Spleen (tissue), 7 donors: ENCODE results near the gene PLA2G5.

Experiments
- CTCF ChIP-seq, 11 experiments: fragments of 200-600 bp in 7 of 11; fragments of 450-650 bp in 4 of 11; sonication (generic) in 4 of 11; IDR thresholded peaks in 8 of 11; conservative IDR thresholded peaks in 3 of 11; 1 replicate in 7 of 11; 2 replicates in 4 of 11; pipeline versions ENCODE4 v1.4.0 to v1.8.0; 2016 to 2021; ENCODE audit warnings: antibody characterized with exemption in 11 of 11, inconsistent platforms in 4 of 11, mild to moderate bottlenecking in 1 of 11
- POLR2A ChIP-seq, 3 donors: fragments of 450-650 bp; IDR thresholded peaks; one replicate each; pipeline ENCODE4 v1.5.1; 2017; ENCODE audit warnings: antibody characterized with exemption in 3 of 3, mild to moderate bottlenecking in 1 of 3
- POLR2AphosphoS5 ChIP-seq, 3 donors: sonication (generic); formaldehyde crosslinking; IDR thresholded peaks; one replicate each; pipeline ENCODE4 v1.5.1; 2017; ENCODE audit warnings: antibody characterized with exemption in 3 of 3
- donor health status: DM: no; HTN: no; CAD: no; lungs with moderate emphysema.
- donor health status: DM: no; HTN: no; CAD: no.
- donor health status: DM: no; HTN: no; CAD: no.

GRCh38 chr1:20141001-20141400, 71.0 kb downstream of the PLA2G5 start:
- TF ChIP-seq CTCF (IDR thresholded peaks at IDR 0.05 in 8 of 11, conservative IDR thresholded peaks at IDR 0.05 in 3 of 11) = no peak
- TF ChIP-seq POLR2AphosphoS5 (IDR thresholded peaks at IDR 0.05) = no peak
- no peak for TF ChIP-seq POLR2A (IDR thresholded peaks at IDR 0.05)
